Measurements from ENCODE around the gene FLYWCH2. TPM values are rescaled to one million over a fixed set of nuclear protein-coding genes. Genes with fewer than 3 reads are reported as not detected.

The FLYWCH2 gene
- total and polyA plus RNA-seq, 2 experiments from 2014 or later = 30.9 to 45.0 TPM

DNA sequence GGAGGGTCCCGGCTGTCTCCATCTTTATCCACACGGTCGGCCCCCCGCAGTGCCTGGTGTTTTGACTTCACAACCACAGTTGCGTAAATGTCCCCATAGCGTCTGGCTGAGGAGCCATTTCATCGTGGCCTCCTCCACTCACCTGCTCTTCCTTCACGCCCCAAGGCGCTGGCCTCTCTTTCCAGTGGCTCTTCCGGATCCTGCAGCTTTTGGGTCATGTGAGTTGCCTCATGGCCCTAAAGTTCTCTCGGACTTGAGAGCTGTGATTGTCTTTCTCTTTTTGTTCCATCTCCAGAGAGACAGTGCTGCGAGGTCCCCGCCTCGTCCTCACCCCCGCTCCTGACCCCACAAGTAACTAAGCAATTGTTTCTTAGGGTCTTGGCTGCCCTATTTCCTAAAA, 51.4 kb downstream of the FLYWCH2 start:
- Histone ChIP-seq H3K79me2 (replicated peaks; ENCODE audit: insufficient read depth) (no peaks in the 10 kb centered on the region), H3F3A (replicated peaks; ENCODE audit: low read depth) (no peaks in the 10 kb centered on the region), H3K4me3 (no peak overlapping the region), H3K9me2 (ENCODE audit: insufficient read depth) (no peaks in the 10 kb centered on the region), H3K27ac (ENCODE audit: low read depth) (no peak overlapping the region), H3K4me2 (no peak overlapping the region), H4K20me1 (replicated peaks; ENCODE audit: insufficient read depth) (no peaks in the 10 kb centered on the region; the same call in 1 of the 2 replicates), H3K4me1 (ENCODE audit: insufficient read depth) (no peaks in the 10 kb centered on the region), H3K36me3 (ENCODE audit: insufficient read depth) (no peaks in the 10 kb centered on the region), H2AFZ (no peak overlapping the region), H3K27me3 (ENCODE audit: insufficient read depth) (no peaks in the 10 kb centered on the region)
- peaks cover 15% of the 10 kb centered on the region; the same call in 2 of the 3 replicates for H3K36me3 Mint-ChIP-seq (ENCODE audit: low read depth)
- no peak overlapping the region; the same call in 2 of the 3 replicates for H3K4me3 Mint-ChIP-seq
- H3K27me3 Mint-ChIP-seq (ENCODE audit: insufficient read depth, low read depth, poor library complexity) = peaks cover 6% of the 10 kb centered on the region
- DNase-seq (ENCODE audit: low spot score) = no peak
- no peak for ATAC-seq
- no peak for TF ChIP-seq STAT1 (IDR thresholded peaks at IDR 0.05; ENCODE audit: unreplicated experiment)
- no peak for TF ChIP-seq CREB1 (CRISPR knock-in tag; IDR thresholded peaks at IDR 0.05; ENCODE audit: low read depth)
- TF ChIP-seq NANOG (IDR thresholded peaks at IDR 0.05; ENCODE audit: borderline replicate concordance) = no peak
- TF ChIP-seq, protein P1, sequence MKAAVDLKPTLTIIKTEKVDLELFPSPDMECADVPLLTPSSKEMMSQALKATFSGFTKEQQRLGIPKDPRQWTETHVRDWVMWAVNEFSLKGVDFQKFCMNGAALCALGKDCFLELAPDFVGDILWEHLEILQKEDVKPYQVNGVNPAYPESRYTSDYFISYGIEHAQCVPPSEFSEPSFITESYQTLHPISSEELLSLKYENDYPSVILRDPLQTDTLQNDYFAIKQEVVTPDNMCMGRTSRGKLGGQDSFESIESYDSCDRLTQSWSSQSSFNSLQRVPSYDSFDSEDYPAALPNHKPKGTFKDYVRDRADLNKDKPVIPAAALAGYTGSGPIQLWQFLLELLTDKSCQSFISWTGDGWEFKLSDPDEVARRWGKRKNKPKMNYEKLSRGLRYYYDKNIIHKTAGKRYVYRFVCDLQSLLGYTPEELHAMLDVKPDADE (IDR thresholded peaks at IDR 0.05) = no peak
- no peak for TF ChIP-seq POLR2AphosphoS5 (IDR thresholded peaks at IDR 0.05; ENCODE audit: low read depth)
- TF ChIP-seq, protein P2, sequence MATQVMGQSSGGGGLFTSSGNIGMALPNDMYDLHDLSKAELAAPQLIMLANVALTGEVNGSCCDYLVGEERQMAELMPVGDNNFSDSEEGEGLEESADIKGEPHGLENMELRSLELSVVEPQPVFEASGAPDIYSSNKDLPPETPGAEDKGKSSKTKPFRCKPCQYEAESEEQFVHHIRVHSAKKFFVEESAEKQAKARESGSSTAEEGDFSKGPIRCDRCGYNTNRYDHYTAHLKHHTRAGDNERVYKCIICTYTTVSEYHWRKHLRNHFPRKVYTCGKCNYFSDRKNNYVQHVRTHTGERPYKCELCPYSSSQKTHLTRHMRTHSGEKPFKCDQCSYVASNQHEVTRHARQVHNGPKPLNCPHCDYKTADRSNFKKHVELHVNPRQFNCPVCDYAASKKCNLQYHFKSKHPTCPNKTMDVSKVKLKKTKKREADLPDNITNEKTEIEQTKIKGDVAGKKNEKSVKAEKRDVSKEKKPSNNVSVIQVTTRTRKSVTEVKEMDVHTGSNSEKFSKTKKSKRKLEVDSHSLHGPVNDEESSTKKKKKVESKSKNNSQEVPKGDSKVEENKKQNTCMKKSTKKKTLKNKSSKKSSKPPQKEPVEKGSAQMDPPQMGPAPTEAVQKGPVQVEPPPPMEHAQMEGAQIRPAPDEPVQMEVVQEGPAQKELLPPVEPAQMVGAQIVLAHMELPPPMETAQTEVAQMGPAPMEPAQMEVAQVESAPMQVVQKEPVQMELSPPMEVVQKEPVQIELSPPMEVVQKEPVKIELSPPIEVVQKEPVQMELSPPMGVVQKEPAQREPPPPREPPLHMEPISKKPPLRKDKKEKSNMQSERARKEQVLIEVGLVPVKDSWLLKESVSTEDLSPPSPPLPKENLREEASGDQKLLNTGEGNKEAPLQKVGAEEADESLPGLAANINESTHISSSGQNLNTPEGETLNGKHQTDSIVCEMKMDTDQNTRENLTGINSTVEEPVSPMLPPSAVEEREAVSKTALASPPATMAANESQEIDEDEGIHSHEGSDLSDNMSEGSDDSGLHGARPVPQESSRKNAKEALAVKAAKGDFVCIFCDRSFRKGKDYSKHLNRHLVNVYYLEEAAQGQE (IDR thresholded peaks at IDR 0.05; ENCODE audit: unreplicated experiment) = no peak
- TF ChIP-seq, protein P3, sequence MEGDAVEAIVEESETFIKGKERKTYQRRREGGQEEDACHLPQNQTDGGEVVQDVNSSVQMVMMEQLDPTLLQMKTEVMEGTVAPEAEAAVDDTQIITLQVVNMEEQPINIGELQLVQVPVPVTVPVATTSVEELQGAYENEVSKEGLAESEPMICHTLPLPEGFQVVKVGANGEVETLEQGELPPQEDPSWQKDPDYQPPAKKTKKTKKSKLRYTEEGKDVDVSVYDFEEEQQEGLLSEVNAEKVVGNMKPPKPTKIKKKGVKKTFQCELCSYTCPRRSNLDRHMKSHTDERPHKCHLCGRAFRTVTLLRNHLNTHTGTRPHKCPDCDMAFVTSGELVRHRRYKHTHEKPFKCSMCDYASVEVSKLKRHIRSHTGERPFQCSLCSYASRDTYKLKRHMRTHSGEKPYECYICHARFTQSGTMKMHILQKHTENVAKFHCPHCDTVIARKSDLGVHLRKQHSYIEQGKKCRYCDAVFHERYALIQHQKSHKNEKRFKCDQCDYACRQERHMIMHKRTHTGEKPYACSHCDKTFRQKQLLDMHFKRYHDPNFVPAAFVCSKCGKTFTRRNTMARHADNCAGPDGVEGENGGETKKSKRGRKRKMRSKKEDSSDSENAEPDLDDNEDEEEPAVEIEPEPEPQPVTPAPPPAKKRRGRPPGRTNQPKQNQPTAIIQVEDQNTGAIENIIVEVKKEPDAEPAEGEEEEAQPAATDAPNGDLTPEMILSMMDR (conservative IDR thresholded peaks at IDR 0.05; ENCODE audit: low read depth in 2 of 2) = no peak
- no peak for TF ChIP-seq EZH2 (IDR thresholded peaks at IDR 0.05; ENCODE audit: low read depth, unreplicated experiment)
- no peak for TF ChIP-seq EZH2phosphoT487 (IDR thresholded peaks at IDR 0.05; ENCODE audit: unreplicated experiment)
- no peak for TF ChIP-seq JUNB (IDR thresholded peaks at IDR 0.05; ENCODE audit: unreplicated experiment)
- no peak for TF ChIP-seq ZNF331 (CRISPR knock-in tag; IDR thresholded peaks at IDR 0.05; ENCODE audit: low read depth)
- no peak for TF ChIP-seq ZNF114 (CRISPR knock-in tag; IDR thresholded peaks at IDR 0.05)
- no peak for TF ChIP-seq ZNF462 (CRISPR knock-in tag; IDR thresholded peaks at IDR 0.05)
- H3K4me1 Mint-ChIP-seq = peaks cover 4% of the 10 kb centered on the region; the same call in 1 of the 3 replicates
- H3K9me3 Mint-ChIP-seq = no peaks in the 10 kb centered on the region
- H3K27ac Mint-ChIP-seq = peak overlapping the region; percentile 14
